Keratinocyte (primary cell): ENCODE data around the gene SKIC8. TPM values are rescaled to one million over a fixed set of nuclear protein-coding genes. Genes with fewer than 3 reads are reported as not detected.

Experiments used
- DNase-seq: peaks from one replicate; pipeline ENCODE4 v3.0.0-alpha.2; 2011; ENCODE audit warnings: low read depth, missing footprints, low spot score
- FAIRE-seq: peaks from 2 replicates; lab custom pipeline; 2011; peaks lifted over from hg19 to GRCh38; lab: Jason Lieb, UNC
- H2AFZ ChIP-seq: 2 replicates; pipeline ENCODE4 v1.6.0; 2012; ENCODE audit warnings: low read length, control low read depth, inconsistent platforms; ENCODE audit not compliant: control insufficient read depth
- H3K27ac ChIP-seq: 2 replicates; pipeline ENCODE4 v1.5.1; 2011; ENCODE audit warnings: low read length; ENCODE audit not compliant: control insufficient read depth, insufficient read depth
- H3K27me3 ChIP-seq: 3 replicates; pipeline ENCODE4 v1.6.0; 2011; ENCODE audit warnings: low read length; ENCODE audit not compliant: control insufficient read depth, insufficient read depth; ENCODE audit errors: extremely low read depth
- H3K36me3 ChIP-seq, 2 experiments: 2 replicates in 1 of 2; 3 replicates in 1 of 2; pipeline ENCODE4 v1.5.1; 2011; ENCODE audit warnings: low read length in 2 of 2, mild to moderate bottlenecking in 1 of 2; ENCODE audit not compliant: control insufficient read depth in 2 of 2, insufficient read depth in 2 of 2; ENCODE audit errors: extremely low read depth in 1 of 2
- H3K4me1 ChIP-seq: 3 replicates; pipeline ENCODE4 v1.5.1; 2011; ENCODE audit warnings: low read length; ENCODE audit not compliant: control insufficient read depth, insufficient read depth; ENCODE audit errors: extremely low read depth
- H3K4me2 ChIP-seq: 3 replicates; pipeline ENCODE4 v1.6.0; 2011; ENCODE audit warnings: low read depth, low read length; ENCODE audit not compliant: control insufficient read depth, insufficient read depth; ENCODE audit errors: extremely low read depth
- H3K4me3 ChIP-seq, 3 experiments: fragments of 200-600 bp in 1 of 3; sonication (generic) in 1 of 3; 2 replicates in 2 of 3; 3 replicates in 1 of 3; pipeline ENCODE4 v1.5.1; 2011 to 2016; ENCODE audit warnings: low read length in 3 of 3, mild to moderate bottlenecking in 3 of 3, control low read depth in 2 of 3, inconsistent platforms in 1 of 3, low read depth in 1 of 3, mixed read lengths in 1 of 3, mixed run types in 1 of 3, moderate library complexity in 1 of 3; ENCODE audit not compliant: control insufficient read depth in 2 of 3, insufficient read depth in 2 of 3; ENCODE audit errors: extremely low read depth in 1 of 3
- H3K79me2 ChIP-seq: 2 replicates; pipeline ENCODE4 v1.6.0; 2012; ENCODE audit warnings: low read length; ENCODE audit not compliant: control insufficient read depth, insufficient read depth
- H3K9ac ChIP-seq: 3 replicates; pipeline ENCODE4 v1.6.0; 2011; ENCODE audit warnings: low read length; ENCODE audit not compliant: control insufficient read depth, insufficient read depth; ENCODE audit errors: extremely low read depth
- H3K9me1 ChIP-seq: 3 replicates; pipeline ENCODE4 v1.6.0; 2011; ENCODE audit warnings: low read length; ENCODE audit not compliant: control insufficient read depth, insufficient read depth; ENCODE audit errors: extremely low read depth
- H3K9me3 ChIP-seq: 2 replicates; pipeline ENCODE4 v1.5.1; 2012; ENCODE audit warnings: low read depth, low read length; ENCODE audit not compliant: control insufficient read depth
- H4K20me1 ChIP-seq: 3 replicates; pipeline ENCODE4 v1.6.0; 2011; ENCODE audit warnings: low read length; ENCODE audit not compliant: control insufficient read depth, insufficient read depth; ENCODE audit errors: extremely low read depth
- EZH2 ChIP-seq: IDR thresholded peaks from one replicate; pipeline ENCODE4 v1.6.1; 2012; ENCODE audit warnings: inconsistent platforms, mild to moderate bottlenecking, low read length, moderate library complexity
- dilution Hi-C: fragments of 300-500 bp; cut with MboI; formaldehyde crosslinking; loops from one replicate; pipeline ENCODE4 v1.7.0; 2020; ENCODE audit warnings: low sequenced_read_pairs; ENCODE audit not compliant: extremely low pct_ligation_motif_present
- polyA plus RNA-seq, 5 experiments: library from polyadenylated mRNA; depleted of rRNA in 3 of 5; stranded (reverse) in 3 of 5; stranded (forward) in 1 of 5; unstranded in 1 of 5; fragments of >200 nt; gene quantifications; 1 replicate in 1 of 5; 2 replicates in 3 of 5; 3 replicates in 1 of 5; pipeline versions ENCODE4 v1.2.1 to v1.2.3, GENCODE V29; 2011 to 2012; ENCODE audit warnings: missing spikeins in 2 of 5, low read depth in 1 of 5, low replicate concordance in 1 of 5
- TF ChIP-seq, protein P1 (sequence below), 3 experiments: IDR thresholded peaks in 1 of 3; conservative IDR thresholded peaks in 1 of 3; optimal IDR thresholded peaks in 1 of 3; 2 replicates in 2 of 3; 3 replicates in 1 of 3; pipeline versions ENCODE3 to v1.5.1; 2011; ENCODE audit warnings: low read length in 3 of 3, mild to moderate bottlenecking in 3 of 3, moderate library complexity in 2 of 3, control low read depth in 1 of 3, inconsistent platforms in 1 of 3; ENCODE audit not compliant: insufficient read depth in 2 of 3; ENCODE audit errors: extremely low read depth in 1 of 3

SKIC8 gene
- polyA plus RNA-seq, 1 donor (not counting 4 experiments of a cell fraction or from before 2014, with no cell fraction given): 101 TPM

DNA sequence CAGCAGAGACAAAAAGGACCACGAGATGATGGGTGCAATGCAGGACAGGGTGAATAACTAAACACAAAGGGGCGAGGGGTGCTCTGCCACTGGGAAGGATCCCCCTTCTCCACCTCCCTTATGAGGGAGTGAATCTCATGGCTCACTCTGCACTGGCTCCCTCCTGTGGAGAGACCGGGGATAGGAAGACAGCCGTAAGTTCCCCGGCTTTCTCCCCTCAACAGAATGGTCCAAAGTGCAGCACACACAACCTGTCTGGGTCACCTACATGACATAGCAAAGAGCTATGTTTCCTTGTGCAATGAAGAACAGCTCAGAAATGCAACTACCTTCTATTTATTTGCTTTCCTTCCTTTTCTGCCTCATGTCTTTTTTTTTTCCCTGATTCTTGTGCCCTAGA, 57.3 kb downstream of the SKIC8 start:
- no peak overlapping the region for H3K4me3 ChIP-seq
- dilution Hi-C loops: no loop called here
- FAIRE-seq (no peak), DNase-seq (no peak)
- no peaks in the 10 kb centered on the region for H3K79me2 ChIP-seq
- H3K9me3 ChIP-seq: no peaks in the 10 kb centered on the region
- no peak overlapping the region for H3K27ac ChIP-seq
- no peaks in the 10 kb centered on the region for H3K36me3 ChIP-seq
- H3K9me1 ChIP-seq: no peaks in the 10 kb centered on the region
- no peaks in the 10 kb centered on the region for H3K27me3 ChIP-seq
- TF ChIP-seq, protein P1, sequence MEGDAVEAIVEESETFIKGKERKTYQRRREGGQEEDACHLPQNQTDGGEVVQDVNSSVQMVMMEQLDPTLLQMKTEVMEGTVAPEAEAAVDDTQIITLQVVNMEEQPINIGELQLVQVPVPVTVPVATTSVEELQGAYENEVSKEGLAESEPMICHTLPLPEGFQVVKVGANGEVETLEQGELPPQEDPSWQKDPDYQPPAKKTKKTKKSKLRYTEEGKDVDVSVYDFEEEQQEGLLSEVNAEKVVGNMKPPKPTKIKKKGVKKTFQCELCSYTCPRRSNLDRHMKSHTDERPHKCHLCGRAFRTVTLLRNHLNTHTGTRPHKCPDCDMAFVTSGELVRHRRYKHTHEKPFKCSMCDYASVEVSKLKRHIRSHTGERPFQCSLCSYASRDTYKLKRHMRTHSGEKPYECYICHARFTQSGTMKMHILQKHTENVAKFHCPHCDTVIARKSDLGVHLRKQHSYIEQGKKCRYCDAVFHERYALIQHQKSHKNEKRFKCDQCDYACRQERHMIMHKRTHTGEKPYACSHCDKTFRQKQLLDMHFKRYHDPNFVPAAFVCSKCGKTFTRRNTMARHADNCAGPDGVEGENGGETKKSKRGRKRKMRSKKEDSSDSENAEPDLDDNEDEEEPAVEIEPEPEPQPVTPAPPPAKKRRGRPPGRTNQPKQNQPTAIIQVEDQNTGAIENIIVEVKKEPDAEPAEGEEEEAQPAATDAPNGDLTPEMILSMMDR (optimal IDR thresholded peaks at IDR 0.05 in 1 of 3, IDR thresholded peaks at IDR 0.05 in 1 of 3, conservative IDR thresholded peaks at IDR 0.05 in 1 of 3; ENCODE audit: extremely low read depth in 1 of 3, insufficient read depth in 2 of 3, low read length in 3 of 3): peak; percentile 45 to 65 (median 50)
- no peak for TF ChIP-seq EZH2
- H3K4me2 ChIP-seq: no peak overlapping the region
- H4K20me1 ChIP-seq: no peaks in the 10 kb centered on the region
- H2AFZ ChIP-seq: no peak overlapping the region
- H3K9ac ChIP-seq: no peak overlapping the region
- no peaks in the 10 kb centered on the region for H3K4me1 ChIP-seq

DNA sequence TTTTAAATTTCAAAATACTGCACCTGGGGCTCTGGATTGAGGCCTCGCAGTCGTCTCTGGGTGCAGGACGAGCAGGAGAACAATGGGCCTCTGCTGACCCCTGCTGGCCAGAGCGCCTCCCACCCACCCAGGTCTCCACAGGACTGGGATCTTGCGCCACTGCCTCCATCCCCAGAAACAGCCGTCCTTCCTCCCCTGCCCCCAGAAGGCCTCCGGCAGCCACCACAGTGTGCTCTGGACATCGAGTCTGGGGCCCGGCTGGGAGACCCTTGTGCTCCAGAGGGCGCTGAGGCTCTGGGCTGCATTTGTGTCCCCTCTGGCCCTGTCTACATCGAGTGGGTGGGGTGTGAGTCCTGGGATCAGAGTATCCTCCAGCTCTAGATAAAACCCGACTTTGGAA, 58.4 kb downstream of the SKIC8 start:
- Histone ChIP-seq H3K9ac (no peak overlapping the region), H4K20me1 (no peaks in the 10 kb centered on the region), H3K9me1 (no peaks in the 10 kb centered on the region), H2AFZ (no peak overlapping the region), H3K27me3 (peaks cover 5% of the 10 kb centered on the region), H3K9me3 (no peaks in the 10 kb centered on the region), H3K79me2 (no peaks in the 10 kb centered on the region), H3K4me2 (no peak overlapping the region), H3K36me3 (no peaks in the 10 kb centered on the region), H3K27ac (no peak overlapping the region), H3K4me1 (no peaks in the 10 kb centered on the region), H3K4me3 (no peak overlapping the region)
- no peak for FAIRE-seq
- DNase-seq: no peak
- TF ChIP-seq EZH2: no peak
- TF ChIP-seq, protein P1 (optimal IDR thresholded peaks at IDR 0.05 in 1 of 3, IDR thresholded peaks at IDR 0.05 in 1 of 3, conservative IDR thresholded peaks at IDR 0.05 in 1 of 3; ENCODE audit: extremely low read depth in 1 of 3, insufficient read depth in 2 of 3, low read length in 3 of 3): peak; percentile 66 to 93 (median 93)
- dilution Hi-C loops: no loop called here
